Fibroblast of villous mesenchyme (primary cell): ENCODE measurements around the gene MTG1. TPM values are rescaled to one million over a fixed set of nuclear protein-coding genes. Genes with fewer than 3 reads are reported as not detected.
"Not testable (repeated sequence)": the region's sequence is repeated elsewhere in the genome, so short reads cannot be mapped to it uniquely, and the experiment has no call there.

ENCODE experiments used
- DNase-seq: peaks from one replicate; pipeline ENCODE4 v3.0.0-alpha.2; 2010; ENCODE audit warnings: low read depth
- H3K4me3 ChIP-seq: 2 replicates; pipeline ENCODE4 v1.5.1; 2011; ENCODE audit warnings: low read depth, mild to moderate bottlenecking, low read length
- CTCF ChIP-seq: IDR thresholded peaks from 2 replicates; pipeline ENCODE4 v1.5.1; 2012; ENCODE audit warnings: low read depth, mild to moderate bottlenecking, low read length; ENCODE audit not compliant: insufficient read depth
- total RNA-seq: library from RNA; depleted of rRNA; stranded (reverse); fragments of >200 nt; gene quantifications from 2 replicates; pipeline ENCODE4 v1.2.3, GENCODE V29; 2012

MTG1 gene
- total RNA-seq, 1 donor, result 22.5 TPM

GRCh38 chr10:133412381-133412711 is 18.4 kb downstream of the MTG1 start:
- H3K4me3 ChIP-seq, result no peak overlapping the region
- TF ChIP-seq CTCF, result no peak
- DNase-seq, result no peak

GRCh38 chr10:133414401-133414800 is 20.4 kb downstream of the MTG1 start:
- not testable (repeated sequence) for DNase-seq, H3K4me3 ChIP-seq

- no peak for DNase-seq
Observed at GRCh38 chr10:133415752-133416151, 21.8 kb downstream of the MTG1 start.

GRCh38 chr10:133418289-133418993 is 24.5 kb downstream of the MTG1 start:
- no peak for TF ChIP-seq CTCF
- no peak for DNase-seq

More at GRCh38 chr10:133415752-133416151, 21.8 kb downstream of the MTG1 start:
- H3K4me3 ChIP-seq, result no peak overlapping the region
- TF ChIP-seq CTCF, result no peak

GRCh38 chr10:133419211-133419950 is 25.4 kb downstream of the MTG1 start:
- H3K4me3 ChIP-seq, result no peak overlapping the region
- no peak for DNase-seq
- no peak for TF ChIP-seq CTCF

More at GRCh38 chr10:133418289-133418993, 24.5 kb downstream of the MTG1 start:
- no peak overlapping the region for H3K4me3 ChIP-seq

- H3K4me3 ChIP-seq, result no peak overlapping the region
- TF ChIP-seq CTCF, result no peak
- no peak for DNase-seq
Observed at GRCh38 chr10:133420028-133420427, 26.1 kb downstream of the MTG1 start.

GRCh38 chr10:133420579-133420978 is 26.6 kb downstream of the MTG1 start:
- TF ChIP-seq CTCF, result no peak
- no peak for DNase-seq
- H3K4me3 ChIP-seq, result no peak overlapping the region
